Endothelial cell of umbilical vein (primary cell): ENCODE results near the gene SGCD. TPM values are rescaled to one million over a fixed set of nuclear protein-coding genes. Genes with fewer than 3 reads are reported as not detected.

Experiments used
- BruUV-seq: library from RNA; stranded (reverse); fragments of 400-500 nt; replicated peaks from 2 replicates; lab custom pipeline; 2021; lab: Mats Ljungman, UMichigan
- CTCF ChIA-PET: fragments of 300-600, 350-600 bp; sonication (Branson Sonifier 250); formaldehyde crosslinking; loops from one replicate; lab custom pipeline; 2021; ENCODE audit warnings: antibody characterized with exemption, inconsistent platforms; lab: Charles Lee
- POLR2A ChIA-PET: fragments of 300-600, 350-600 bp; sonication (Branson Sonifier 250); formaldehyde crosslinking; loops from one replicate; lab custom pipeline; 2021; ENCODE audit warnings: antibody characterized with exemption, inconsistent platforms; lab: Charles Lee
- DNase-seq: peaks from one replicate; pipeline ENCODE4 v3.0.0-alpha.2; 2011; ENCODE audit warnings: low read depth, low spot score
- FAIRE-seq: peaks from 2 replicates; lab custom pipeline; 2011; peaks lifted over from hg19 to GRCh38; lab: Jason Lieb, UNC
- H2AFZ ChIP-seq: 2 replicates; pipeline ENCODE4 v1.6.0; 2012; ENCODE audit warnings: low read depth, low read length, control low read depth, inconsistent platforms
- H3K27ac ChIP-seq: 2 replicates; pipeline ENCODE4 v1.5.1; 2011; ENCODE audit warnings: low read depth, mild to moderate bottlenecking, control low read depth, low read length, moderate library complexity; ENCODE audit not compliant: insufficient read depth
- H3K27me3 ChIP-seq, 2 experiments: 2 replicates each; pipeline versions ENCODE4 v1.6.0 to v1.6.1; 2011; ENCODE audit warnings: low read length in 2 of 2, mixed read lengths in 1 of 2; ENCODE audit not compliant: control insufficient read depth in 2 of 2, insufficient read depth in 2 of 2
- H3K36me3 ChIP-seq, 2 experiments: 2 replicates in 1 of 2; 3 replicates in 1 of 2; pipeline ENCODE4 v1.5.1; 2011; ENCODE audit warnings: low read length in 2 of 2, mild to moderate bottlenecking in 1 of 2, moderate library complexity in 1 of 2; ENCODE audit not compliant: control insufficient read depth in 2 of 2, insufficient read depth in 2 of 2; ENCODE audit errors: extremely low read depth in 1 of 2
- H3K4me1 ChIP-seq: 3 replicates; pipeline ENCODE4 v1.5.1; 2011; ENCODE audit warnings: mild to moderate bottlenecking, low read length; ENCODE audit not compliant: control insufficient read depth, insufficient read depth; ENCODE audit errors: extremely low read depth
- H3K4me2 ChIP-seq: 2 replicates; pipeline ENCODE4 v1.6.1; 2011; ENCODE audit warnings: low read length, control low read depth, mixed read lengths; ENCODE audit not compliant: insufficient read depth
- H3K4me3 ChIP-seq, 3 experiments: fragments of 200-600 bp in 1 of 3; sonication (generic), shearing (Covaris generic) in 1 of 3; replicated peaks in 1 of 3; 2 replicates each; pipeline ENCODE4 v1.5.1; 2011 to 2016; ENCODE audit warnings: control low read depth in 3 of 3, low read length in 3 of 3, mild to moderate bottlenecking in 2 of 3, inconsistent platforms in 1 of 3, low read depth in 1 of 3, moderate library complexity in 1 of 3; ENCODE audit not compliant: insufficient read depth in 1 of 3
- H3K79me2 ChIP-seq: 2 replicates; pipeline ENCODE4 v1.6.0; 2012; ENCODE audit warnings: low read length, inconsistent platforms; ENCODE audit not compliant: control insufficient read depth, insufficient read depth
- H3K9ac ChIP-seq: replicated peaks from 2 replicates; pipeline ENCODE3; 2011; ENCODE audit warnings: low read length, control low read depth; ENCODE audit not compliant: insufficient read depth; ENCODE audit errors: extremely low read depth
- H3K9me1 ChIP-seq: replicated peaks from 3 replicates; pipeline ENCODE4 v1.6.0; 2011; ENCODE audit warnings: mild to moderate bottlenecking, low read length; ENCODE audit not compliant: control insufficient read depth, insufficient read depth; ENCODE audit errors: extremely low read depth
- H3K9me3 ChIP-seq: replicated peaks from 2 replicates; pipeline ENCODE4 v1.5.1; 2012; ENCODE audit warnings: low read length, inconsistent platforms; ENCODE audit not compliant: control insufficient read depth, insufficient read depth
- H4K20me1 ChIP-seq: replicated peaks from 2 replicates; pipeline ENCODE3; 2011; ENCODE audit warnings: mild to moderate bottlenecking, low read length; ENCODE audit not compliant: control insufficient read depth, insufficient read depth; ENCODE audit errors: extremely low read depth
- CTCF ChIP-seq, 2 donors: IDR thresholded peaks; 1 replicate in 1 of 2; 2 replicates in 1 of 2; pipeline ENCODE4 v1.5.1; 2011; ENCODE audit warnings: low read length in 2 of 2, mild to moderate bottlenecking in 2 of 2, moderate library complexity in 2 of 2, control low read depth in 1 of 2, inconsistent platforms in 1 of 2, low read depth in 1 of 2; ENCODE audit not compliant: insufficient read depth in 1 of 2; ENCODE audit errors: extremely low read depth in 1 of 2
- EZH2 ChIP-seq: IDR thresholded peaks from 2 replicates; pipeline ENCODE4 v1.6.1; 2012; ENCODE audit warnings: borderline replicate concordance, low read depth, mild to moderate bottlenecking, moderate library complexity, low read length, inconsistent platforms; ENCODE audit not compliant: severe bottlenecking
- FOS ChIP-seq: IDR thresholded peaks from 2 replicates; pipeline ENCODE4 v1.6.1; 2011; ENCODE audit warnings: mild to moderate bottlenecking, low read length, moderate library complexity, borderline replicate concordance; ENCODE audit not compliant: insufficient read depth
- GATA2 ChIP-seq: IDR thresholded peaks from 2 replicates; pipeline ENCODE4 v1.7.0; 2011; ENCODE audit warnings: low read depth, mild to moderate bottlenecking, moderate library complexity, mixed read lengths, low read length; ENCODE audit not compliant: insufficient read length, insufficient read depth
- JUN ChIP-seq: IDR thresholded peaks from 2 replicates; pipeline ENCODE4 v1.6.1; 2011; ENCODE audit warnings: borderline replicate concordance, low read depth; ENCODE audit not compliant: insufficient read length, insufficient read depth
- MAX ChIP-seq: IDR thresholded peaks from 2 replicates; pipeline ENCODE4 v1.6.1; 2011; ENCODE audit not compliant: insufficient read depth, insufficient read length
- POLR2AphosphoS5 ChIP-seq: IDR thresholded peaks from 2 replicates; pipeline ENCODE4 v1.6.1; 2012; ENCODE audit warnings: low read depth, mild to moderate bottlenecking, control low read depth, low read length, moderate library complexity; ENCODE audit not compliant: insufficient read depth
- dilution Hi-C: fragments of 300-500 bp; cut with MboI; formaldehyde crosslinking; loops from one replicate; pipeline ENCODE4 v1.15.0; 2019; ENCODE audit warnings: low sequenced_read_pairs; ENCODE audit not compliant: extremely low pct_ligation_motif_present
- intact Hi-C: fragments of 100-400 bp; cut with micrococcal nuclease; formaldehyde crosslinking; loops from one replicate; pipeline ENCODE4 v1.10.0; 2022
- polyA plus RNA-seq, 4 experiments: library from polyadenylated mRNA; depleted of rRNA in 3 of 4; stranded (reverse) in 3 of 4; unstranded in 1 of 4; fragments of >200 nt; gene quantifications; 2 replicates each; pipeline versions ENCODE4 v1.2.1 to v1.2.3, GENCODE V29; 2011 to 2012; ENCODE audit warnings: missing spikeins in 1 of 4
- small RNA-seq: library from RNA; depleted of rRNA; stranded (forward); fragments of <200 nt; gene quantifications from one replicate; pipeline ENCODE3, GENCODE V24; 2012; ENCODE audit warnings: low replicate concordance, low read depth; ENCODE audit not compliant: insufficient read depth, insufficient read length
- total RNA-seq: library from RNA; stranded (reverse); gene quantifications from 2 replicates; pipeline ENCODE4 v1.2.3, GENCODE V29; 2021

SGCD gene
- total and polyA plus RNA-seq, 2 donors (not counting 3 experiments of a cell fraction or from before 2014, with no cell fraction given) = not detected

- Histone ChIP-seq H3K4me3 (no peak overlapping the region), H3K27me3 (no peaks in the 10 kb centered on the region), H3K27ac (no peak overlapping the region), H3K36me3 (no peaks in the 10 kb centered on the region), H4K20me1 (no peaks in the 10 kb centered on the region), H2AFZ (no peak overlapping the region), H3K4me2 (no peak overlapping the region), H3K9ac (no peak overlapping the region), H3K9me1 (no peaks in the 10 kb centered on the region), H3K4me1 (no peaks in the 10 kb centered on the region), H3K79me2 (no peaks in the 10 kb centered on the region), H3K9me3 (peaks cover 1% of the 10 kb centered on the region)
- TF ChIP-seq FOS (no peak), EZH2 (no peak), CTCF (IDR thresholded peaks at IDR 0.05; ENCODE audit: extremely low read depth in 1 of 2, insufficient read depth in 1 of 2, low read depth in 1 of 2, low read length in 2 of 2) (no peak), POLR2AphosphoS5 (no peak), JUN (no peak), GATA2 (no peak), MAX (no peak)
- BruUV-seq = no TSS peak
- intact Hi-C loops = no loop called here
- CTCF ChIA-PET = no interaction called here
- dilution Hi-C loops = no loop called here
- FAIRE-seq (no peak), DNase-seq (no peak)
- POLR2A ChIA-PET = no interaction called here
Observed at GRCh38 chr5:156815988-156816599, 489.1 kb downstream of the SGCD start.

Small RNA genes lying within 50 kb of the gene (small RNA-seq; reads per million reads assigned to genes)
- gene AC027308.1 (not detected), gene RNU6-556P (not detected)
